ENCODE measurements around the gene KLHL10. TPM values are rescaled to one million over a fixed set of nuclear protein-coding genes. Genes with fewer than 3 reads are reported as not detected.

The KLHL10 gene
- not detected for total RNA-seq
- long read RNA-seq, partial matches to known transcripts = 0 of 1 reads
- long read RNA-seq, other reads (novel, unspliced or antisense) = 1 of 1 reads

- no peak for DNase-seq (ENCODE audit: low spot score)
- intact Hi-C loops (cut with DNase I) = no loop called here
Measured at GRCh38 chr17:41837761-41838538, at the start of gene KLHL10. Gene KLHL10, plus strand, starts transcription at chr17:41837825. Its CDS starts 108 bp downstream, at chr17:41837933.

- peak; percentile 85 for DNase-seq (ENCODE audit: low spot score)
- intact Hi-C loops (cut with DNase I) = loop anchor here (1.0 kb wide), 1 partner anchor 16 kb away; no protein-coding TSS in a partner anchor
Measured at GRCh38 chr17:41792845-41793783, 44.5 kb upstream of the KLHL10 start.

GRCh38 chr17:41793784-41794539, 43.7 kb upstream of the KLHL10 start:
- intact Hi-C loops (cut with DNase I) = no loop called here

GRCh38 chr17:41794540-41794975, 43.1 kb upstream of the KLHL10 start:
- intact Hi-C loops (cut with DNase I) = no loop called here
- DNase-seq (ENCODE audit: low spot score) = no peak

More at GRCh38 chr17:41793784-41794539, 43.7 kb upstream of the KLHL10 start:
- no peak for DNase-seq (ENCODE audit: low spot score)

- intact Hi-C loops (cut with DNase I) = no loop called here
- no peak for DNase-seq (ENCODE audit: low spot score)
Measured at GRCh38 chr17:41796121-41796895, 41.3 kb upstream of the KLHL10 start.

- intact Hi-C loops (cut with DNase I) = no loop called here
- DNase-seq (ENCODE audit: low spot score) = no peak
Measured at GRCh38 chr17:41797377-41797776, 40.2 kb upstream of the KLHL10 start.

GRCh38 chr17:41799366-41799765, 38.3 kb upstream of the KLHL10 start:
- intact Hi-C loops (cut with DNase I) = no loop called here
- no peak for DNase-seq (ENCODE audit: low spot score)

GRCh38 chr17:41800601-41801373, 36.8 kb upstream of the KLHL10 start:
- no peak for DNase-seq (ENCODE audit: low spot score)
- intact Hi-C loops (cut with DNase I) = loop anchor here (1.0 kb wide), 2 partner anchors 23 to 63 kb away; no protein-coding TSS in a partner anchor

- intact Hi-C loops (cut with DNase I) = loop anchor here (1.0 kb wide), 2 partner anchors 24 to 64 kb away; no protein-coding TSS in a partner anchor
- peak; percentile 89 for DNase-seq (ENCODE audit: low spot score)
Measured at GRCh38 chr17:41801374-41802271, 36.0 kb upstream of the KLHL10 start.

GRCh38 chr17:41803049-41804020, 34.3 kb upstream of the KLHL10 start:
- intact Hi-C loops (cut with DNase I) = no loop called here
- no peak for DNase-seq (ENCODE audit: low spot score)

GRCh38 chr17:41806685-41807445, 30.8 kb upstream of the KLHL10 start:
- intact Hi-C loops (cut with DNase I) = no loop called here
- no peak for DNase-seq (ENCODE audit: low spot score)

- DNase-seq (ENCODE audit: low spot score) = no peak
- intact Hi-C loops (cut with DNase I) = loop anchor here (10.0 kb wide), 1 partner anchor 54 kb away; the partner anchor contains the start of gene KLHL11
Measured at GRCh38 chr17:41810659-41811548, 26.7 kb upstream of the KLHL10 start.

GRCh38 chr17:41811549-41812380, 25.9 kb upstream of the KLHL10 start, which contains the start of gene P3H4:
Gene P3H4, minus strand, starts transcription at chr17:41811949. Its CDS starts 34 bp downstream, at chr17:41811915.
- intact Hi-C loops (cut with DNase I) = loop anchor here (10.0 kb wide), 1 partner anchor 53 kb away; the partner anchor contains the start of gene KLHL11
- DNase-seq (ENCODE audit: low spot score) = peak; percentile 83

Measured in cardiac septum (tissue), 1 donor.